HG02623 (cell line): ENCODE data around the gene FAM193B.

Source experiments
- ATAC-seq: cut with Tn5 transposase; IDR thresholded peaks from one replicate; pipeline ENCODE4 v1.9.1; 2021; ENCODE audit warnings: moderate library complexity; ENCODE audit not compliant: unreplicated experiment

The FAM193B gene

GRCh38 chr5:177516601-177517568 is 37.5 kb downstream of the FAM193B start, which contains the start of gene DDX41:
Gene DDX41 (minus strand): TSS chr5:177516961. CDS start chr5:177516945, 16 bp downstream.
- peak; percentile 80 for ATAC-seq

- no peak for ATAC-seq
Observed at GRCh38 chr5:177515580-177515979, 38.8 kb downstream of the FAM193B start.

GRCh38 chr5:177514541-177514940 is 39.8 kb downstream of the FAM193B start:
- ATAC-seq: no peak

- no peak for ATAC-seq
Observed at GRCh38 chr5:177513500-177513899, 40.9 kb downstream of the FAM193B start.

- ATAC-seq: no peak
Observed at GRCh38 chr5:177512736-177513380, 41.5 kb downstream of the FAM193B start.

GRCh38 chr5:177511796-177512675 is 42.3 kb downstream of the FAM193B start:
- no peak for ATAC-seq

- no peak for ATAC-seq
Observed at GRCh38 chr5:177511181-177511580, 43.2 kb downstream of the FAM193B start.

- peak; percentile 26 for ATAC-seq
Observed at GRCh38 chr5:177510567-177511053, 43.8 kb downstream of the FAM193B start.

GRCh38 chr5:177509991-177510566 is 44.3 kb downstream of the FAM193B start:
- no peak for ATAC-seq

- no peak for ATAC-seq
Observed at GRCh38 chr5:177509381-177509951, 44.9 kb downstream of the FAM193B start, which contains the start of gene DOK3. Gene DOK3 (minus strand): TSS chr5:177509826. CDS start chr5:177509540, 286 bp downstream.

- no peak for ATAC-seq
Observed at GRCh38 chr5:177508837-177509236, 45.5 kb downstream of the FAM193B start.

- no peak for ATAC-seq
Observed at GRCh38 chr5:177508221-177508611, 46.1 kb downstream of the FAM193B start.

- no peak for ATAC-seq
Observed at GRCh38 chr5:177507596-177508220, 46.7 kb downstream of the FAM193B start.

- ATAC-seq: no peak
Observed at GRCh38 chr5:177507165-177507564, 47.2 kb downstream of the FAM193B start.

- no peak for ATAC-seq
Observed at GRCh38 chr5:177505075-177505474, 49.3 kb downstream of the FAM193B start.

- no peak for ATAC-seq
Observed at GRCh38 chr5:177504086-177505056, 50.0 kb downstream of the FAM193B start.

- ATAC-seq: no peak
Observed at GRCh38 chr5:177503351-177504085, 50.8 kb downstream of the FAM193B start.

- ATAC-seq: no peak
Observed at GRCh38 chr5:177502886-177503285, 51.5 kb downstream of the FAM193B start.
